OCI-LY3 (cell line): ENCODE results near the gene HLA-DRB5.
"Not testable (repeated sequence)": the region's sequence is repeated elsewhere in the genome, so short reads cannot be mapped to it uniquely, and the experiment has no call there.

Experiments
- H2AFZ ChIP-seq: fragments of 200-600, 300-600 bp; shearing (Covaris generic); 2 replicates; pipeline ENCODE4 v1.6.0; 2014; ENCODE audit warnings: antibody characterized with exemption, low read depth, low read length
- H3K27ac ChIP-seq: fragments of 200-600, 300-600 bp; sonication (generic); 2 replicates; pipeline ENCODE4 v1.5.1; 2014; ENCODE audit warnings: mild to moderate bottlenecking, low read length, moderate library complexity, mixed read lengths
- H3K27me3 ChIP-seq: fragments of 200-600, 300-600 bp; sonication (generic); 2 replicates; pipeline ENCODE4 v1.6.1; 2014; ENCODE audit warnings: low read depth, low read length, mixed read lengths
- H3K36me3 ChIP-seq: fragments of 200-600, 300-600 bp; sonication (generic); replicated peaks from 2 replicates; pipeline ENCODE3; 2014; ENCODE audit warnings: low read depth, low read length, mixed read lengths
- H3K4me1 ChIP-seq: fragments of 300-600, 200-600 bp; sonication (generic); 2 replicates; pipeline ENCODE4 v1.6.1; 2014; ENCODE audit warnings: low read length, mixed read lengths
- H3K4me2 ChIP-seq: fragments of 200-600, 300-600 bp; sonication (generic); 2 replicates; pipeline ENCODE4 v1.6.1; 2014; ENCODE audit warnings: low read length, mixed read lengths
- H3K4me3 ChIP-seq: fragments of 300-600, 200-600 bp; sonication (generic); 2 replicates; pipeline ENCODE4 v1.5.1; 2014; ENCODE audit warnings: antibody characterized with exemption, mild to moderate bottlenecking, low read length, moderate library complexity
- H3K79me2 ChIP-seq: fragments of 300-600, 200-600 bp; shearing (Covaris generic); 2 replicates; pipeline ENCODE4 v1.6.1; 2014; ENCODE audit warnings: mild to moderate bottlenecking, low read length, mixed read lengths
- H3K9ac ChIP-seq: fragments of 300-600, 200-600 bp; shearing (Covaris generic); 2 replicates; pipeline ENCODE4 v1.6.0; 2014; ENCODE audit warnings: mild to moderate bottlenecking, low read length, moderate library complexity
- H3K9me3 ChIP-seq: fragments of 200-600, 300-600 bp; shearing (Covaris generic); 2 replicates; pipeline ENCODE4 v1.6.1; 2014; ENCODE audit warnings: low read length, mixed read lengths; ENCODE audit not compliant: insufficient read depth
- H4K20me1 ChIP-seq: fragments of 200-600, 300-600 bp; sonication (generic); 2 replicates; pipeline ENCODE4 v1.6.1; 2016; ENCODE audit warnings: low read length, mixed read lengths; ENCODE audit not compliant: insufficient read depth
- CTCF ChIP-seq: fragments of 200-600, 300-600 bp; sonication (generic); IDR thresholded peaks from 2 replicates; pipeline ENCODE4 v1.5.1; 2014; ENCODE audit warnings: antibody characterized with exemption, low read length, low read depth
- EZH2phosphoT487 ChIP-seq: fragments of 200-600 bp; shearing (Covaris generic); IDR thresholded peaks from 2 replicates; pipeline ENCODE4 v1.6.1; 2018; ENCODE audit warnings: antibody characterized with exemption, mixed run types, low read depth

Gene HLA-DRB5

GRCh38 chr6:32553037-32553742 lies 23.1 kb upstream of the HLA-DRB5 start:
- H3K4me1 ChIP-seq = no peaks in the 10 kb centered on the region
- H3K9ac ChIP-seq = no peak overlapping the region
- no peaks in the 10 kb centered on the region for H3K79me2 ChIP-seq
- H3K4me2 ChIP-seq = no peak overlapping the region
- H3K27ac ChIP-seq = no peak overlapping the region
- no peaks in the 10 kb centered on the region for H3K9me3 ChIP-seq
- H3K4me3 ChIP-seq = no peak overlapping the region
- no peaks in the 10 kb centered on the region for H4K20me1 ChIP-seq
- H3K27me3 ChIP-seq = no peaks in the 10 kb centered on the region
- no peaks in the 10 kb centered on the region for H3K36me3 ChIP-seq
- no peak overlapping the region for H2AFZ ChIP-seq
- TF ChIP-seq EZH2phosphoT487 (no peak), CTCF (no peak)

GRCh38 chr6:32551410-32551809 lies 21.3 kb upstream of the HLA-DRB5 start:
- Histone ChIP-seq H3K4me2 (no peak overlapping the region), H4K20me1 (no peaks in the 10 kb centered on the region), H3K27me3 (no peaks in the 10 kb centered on the region), H3K4me1 (no peaks in the 10 kb centered on the region), H3K9me3 (no peaks in the 10 kb centered on the region), H3K4me3 (no peak overlapping the region), H3K36me3 (no peaks in the 10 kb centered on the region), H2AFZ (no peak overlapping the region), H3K27ac (no peak overlapping the region), H3K79me2 (no peaks in the 10 kb centered on the region), H3K9ac (no peak overlapping the region)
- no peak for TF ChIP-seq CTCF
- TF ChIP-seq EZH2phosphoT487 = no peak

GRCh38 chr6:32539839-32540238 lies 9.8 kb upstream of the HLA-DRB5 start:
- H3K9me3 ChIP-seq = no peaks in the 10 kb centered on the region
- H3K4me2 ChIP-seq = no peak overlapping the region
- H3K36me3 ChIP-seq = no peaks in the 10 kb centered on the region
- no peaks in the 10 kb centered on the region for H4K20me1 ChIP-seq
- no peaks in the 10 kb centered on the region for H3K27me3 ChIP-seq
- no peaks in the 10 kb centered on the region for H3K79me2 ChIP-seq
- no peak overlapping the region for H3K9ac ChIP-seq
- TF ChIP-seq CTCF = no peak
- TF ChIP-seq EZH2phosphoT487 = no peak
- no peaks in the 10 kb centered on the region for H3K4me1 ChIP-seq
- no peak overlapping the region for H3K27ac ChIP-seq
- no peak overlapping the region for H3K4me3 ChIP-seq
- H2AFZ ChIP-seq = no peak overlapping the region

DNA sequence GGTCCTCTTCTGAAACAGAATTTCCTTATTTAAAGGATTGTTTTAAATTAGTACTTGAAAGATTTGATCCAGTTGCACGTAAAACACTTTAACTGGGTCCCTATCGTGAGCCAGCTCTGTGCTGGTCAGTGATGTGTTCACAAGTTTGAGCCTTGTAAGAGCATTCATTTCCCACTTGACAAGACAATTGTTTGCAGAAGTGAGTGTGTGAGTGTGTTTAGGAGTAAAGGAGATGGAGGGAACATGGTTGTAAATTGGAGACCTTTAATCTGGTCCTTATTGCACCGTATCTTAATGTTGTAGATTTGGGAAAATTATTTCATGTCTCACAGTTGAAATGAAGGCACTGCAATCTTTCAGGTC lies 325 bp upstream of the HLA-DRB5 start:
- not testable (repeated sequence) for H3K36me3 ChIP-seq, H3K4me1 ChIP-seq, H2AFZ ChIP-seq, H3K9me3 ChIP-seq, H3K4me3 ChIP-seq, H3K27ac ChIP-seq, H4K20me1 ChIP-seq, H3K9ac ChIP-seq, H3K4me2 ChIP-seq, H3K27me3 ChIP-seq
- H3K79me2 ChIP-seq = peaks cover 22% of the 10 kb centered on the region
